ENCODE results near the gene ENO1. TPM values are rescaled to one million over a fixed set of nuclear protein-coding genes. Genes with fewer than 3 reads are reported as not detected.

ENO1 gene
- total and polyA plus RNA-seq, 2 of the 4 experiments (the other 2 are of a cell fraction): 2,125 to 3,643 TPM

Small RNA genes lying within 50 kb of the gene (microRNA-seq; reads per million reads assigned to microRNA genes)
- gene AL139415.2 (ENCODE audit: insufficient read depth, insufficient read length) (not detected), gene MIR6728 (ENCODE audit: insufficient read depth in 1 of 2, insufficient read length in 1 of 2, unreplicated experiment in 1 of 2) (0.37 to 6.2 reads per million in 2 experiments), gene RNU6-304P (ENCODE audit: insufficient read depth, insufficient read length) (not detected)

Small RNA genes lying within 50 kb of the gene (small RNA-seq; reads per million reads assigned to genes)
- gene AL139415.2 (0 reads per million in 5 experiments), gene MIR6728 (0 to 2.4 (median 0) reads per million in 5 experiments), gene RNU6-304P (0 reads per million in 5 experiments)

Other genes with a start within 250 kb of the ENO1 start
- 11.5 and 15.8 TPM in 2 replicates for gene RERE, start 61.0 kb downstream of the ENO1 start, total RNA-seq (2012; rRNA removed)
- gene RERE, start 61.0 kb downstream of the ENO1 start, polyA plus RNA-seq (2012; rRNA removed): 13.5 and 25.1 TPM in 2 replicates
- gene CA6, start 67.2 kb upstream of the ENO1 start, total RNA-seq (2012; rRNA removed): not detected in 2 replicates
- gene CA6, start 67.2 kb upstream of the ENO1 start, polyA plus RNA-seq (2012; rRNA removed): not detected in 2 replicates
- not detected in 2 replicates for gene SLC2A7, start 147.7 kb upstream of the ENO1 start, total RNA-seq (2012; rRNA removed)
- not detected in 2 replicates for gene SLC2A7, start 147.7 kb upstream of the ENO1 start, polyA plus RNA-seq (2012; rRNA removed)
- gene SLC2A5, start 190.9 kb upstream of the ENO1 start, total RNA-seq (2012; rRNA removed): 0.18 TPM in 1 of 2 replicates, not detected in the other
- gene SLC2A5, start 190.9 kb upstream of the ENO1 start, polyA plus RNA-seq (2012; rRNA removed): 0.03 TPM in 1 of 2 replicates, not detected in the other